A549 (cell line): ENCODE results near the gene IQCB1. TPM values are rescaled to one million over a fixed set of nuclear protein-coding genes. Genes with fewer than 3 reads are reported as not detected.

Experiments
- ATAC-seq, 2 experiments: fragments of 200-7000 bp in 1 of 2; fragments of >200 bp in 1 of 2; cut with Nextera tagmentation in 1 of 2; cut with Tn5 transposase in 1 of 2; 3 replicates each; pipeline versions ENCODE4 v1.8.0 to v1.9.1; 2018 to 2020; ENCODE audit warnings: mild to moderate bottlenecking in 1 of 2, moderate library complexity in 1 of 2
- CTCF ChIA-PET: fragments of 300-600 bp; sonication (Branson Sonifier 250); formaldehyde crosslinking; extraction: SDS; loops from one replicate; lab custom pipeline; 2021; ENCODE audit warnings: antibody characterized with exemption, inconsistent platforms; lab: Yijun Ruan, JAX
- POLR2A ChIA-PET: fragments of 350-600 bp; formaldehyde crosslinking; extraction: SDS; loops from one replicate; lab custom pipeline; 2021; ENCODE audit warnings: antibody characterized with exemption, inconsistent platforms; lab: Yijun Ruan, JAX
- DNase-seq, 2 experiments: peaks; one replicate each; pipeline versions ENCODE4 v3.0.0 to v3.0.0-alpha.2; 2011 to 2016; ENCODE audit warnings: low read depth in 1 of 2, low spot score in 1 of 2
- FAIRE-seq: peaks from 2 replicates; lab custom pipeline; 2011; peaks lifted over from hg19 to GRCh38; lab: Jason Lieb, UNC
- H3K27ac ChIP-seq, 2 experiments: fragments of >200 bp; sonication (Bioruptor Twin); formaldehyde crosslinking; 3 replicates each; pipeline ENCODE4 v1.5.1; 2016 to 2017
- H3K4me1 ChIP-seq: fragments of >200 bp; sonication (Bioruptor Twin); formaldehyde crosslinking; 3 replicates; pipeline ENCODE4 v1.6.1; 2016
- H3K4me2 ChIP-seq: fragments of >200 bp; sonication (Bioruptor Twin); formaldehyde crosslinking; 3 replicates; pipeline ENCODE4 v1.6.1; 2016
- H3K4me3 ChIP-seq: fragments of >200 bp; sonication (Bioruptor Twin); formaldehyde crosslinking; 3 replicates; pipeline ENCODE4 v1.5.1; 2016
- H3K9me3 ChIP-seq: fragments of >200 bp; sonication (Bioruptor Twin); formaldehyde crosslinking; 3 replicates; pipeline ENCODE4 v1.6.1; 2016
- CEBPB ChIP-seq, 2 experiments: fragments of >200 bp in 1 of 2; sonication (Bioruptor Twin) in 1 of 2; formaldehyde crosslinking in 1 of 2; IDR thresholded peaks; 2 replicates each; pipeline ENCODE4 v1.6.1; 2012 to 2016
- CHD4 ChIP-seq: fragments of 200-600 bp; sonication (generic); IDR thresholded peaks from 2 replicates; pipeline ENCODE4 v1.6.1; 2016; ENCODE audit warnings: antibody characterized with exemption, mild to moderate bottlenecking, borderline replicate concordance
- EHF ChIP-seq: fragments of 250-450 bp; sonication (Bioruptor Pico); IDR thresholded peaks from 2 replicates; pipeline ENCODE4 v1.5.0; 2020; ENCODE audit warnings: mild to moderate bottlenecking
- ESRRA ChIP-seq: fragments of 150-350 bp; IDR thresholded peaks from 2 replicates; pipeline ENCODE4 v1.6.1; 2014; ENCODE audit warnings: mild to moderate bottlenecking, low read length, borderline replicate concordance
- FOSL2 ChIP-seq, 2 experiments: fragments of 450-650 bp in 1 of 2; fragments of >200 bp in 1 of 2; sonication (Bioruptor Twin) in 1 of 2; formaldehyde crosslinking; IDR thresholded peaks; 2 replicates each; pipeline versions ENCODE4 v1.5.0 to v1.6.1; 2016 to 2020; ENCODE audit warnings: mild to moderate bottlenecking in 1 of 2, moderate library complexity in 1 of 2
- HDAC2 ChIP-seq: fragments of 200-600 bp; sonication (generic); IDR thresholded peaks from 2 replicates; pipeline ENCODE4 v1.6.1; 2016
- HOXA7 ChIP-seq: fragments of 250-450 bp; sonication (Bioruptor Pico); IDR thresholded peaks from 2 replicates; pipeline ENCODE4 v1.5.0; 2020; ENCODE audit warnings: mild to moderate bottlenecking, moderate library complexity
- KDM1A ChIP-seq: fragments of 200-600 bp; sonication (generic); IDR thresholded peaks from 2 replicates; pipeline ENCODE4 v1.6.1; 2016; ENCODE audit warnings: low read depth, mild to moderate bottlenecking
- MAZ ChIP-seq: fragments of 150-350 bp; IDR thresholded peaks from 2 replicates; pipeline ENCODE4 v1.6.1; 2014; ENCODE audit warnings: antibody characterized with exemption, low read depth, low read length, borderline replicate concordance
- RAD21 ChIP-seq, 2 experiments: fragments of >200 bp in 1 of 2; sonication (Bioruptor Twin) in 1 of 2; formaldehyde crosslinking in 1 of 2; IDR thresholded peaks in 1 of 2; conservative IDR thresholded peaks in 1 of 2; 2 replicates in 1 of 2; 3 replicates in 1 of 2; pipeline ENCODE4 v1.6.1; 2012 to 2018; ENCODE audit warnings: inconsistent platforms in 1 of 2
- RFX5 ChIP-seq: fragments of 450-650 bp; IDR thresholded peaks from 2 replicates; pipeline ENCODE4 v1.7.1; 2014; ENCODE audit warnings: antibody characterized with exemption, mild to moderate bottlenecking, moderate library complexity
- RNF2 ChIP-seq: fragments of 200-600 bp; sonication (generic); IDR thresholded peaks from 2 replicates; pipeline ENCODE4 v1.6.1; 2016; ENCODE audit warnings: low read depth, mild to moderate bottlenecking, antibody characterized with exemption, moderate library complexity, borderline replicate concordance
- TFCP2L1 ChIP-seq: fragments of 250-450 bp; sonication (Bioruptor Pico); IDR thresholded peaks from 2 replicates; pipeline ENCODE4 v1.5.0; 2021; ENCODE audit warnings: mild to moderate bottlenecking
- WGBS: methylation state at CpG from one replicate; pipeline ENCODE4 v1.1.6; 2017; ENCODE audit errors: missing lambda C conversion rate; 5-methylcytosine and 5-hydroxymethylcytosine counted together
- polyA plus RNA-seq, 4 experiments: library from polyadenylated mRNA; depleted of rRNA in 3 of 4; stranded (reverse); fragments of >200 nt; fragmentation: RNase III in 1 of 4; extraction: RNeasy Plus Mini Kit Qiagen cat#74134 plus additional on column Dnase treatment in 1 of 4; gene quantifications; 2 replicates in 3 of 4; 3 replicates in 1 of 4; pipeline ENCODE4 v1.2.3, GENCODE V29; 2011 to 2017
- TF ChIP-seq, protein P1 (sequence below): fragments of >200 bp; sonication (Bioruptor Twin); formaldehyde crosslinking; IDR thresholded peaks from 3 replicates; pipeline ENCODE4 v1.5.1; 2016
- TF ChIP-seq, protein P2 (sequence below): fragments of 200-600 bp; sonication (generic); IDR thresholded peaks from 2 replicates; pipeline ENCODE4 v1.6.1; 2016; ENCODE audit warnings: antibody characterized with exemption, mild to moderate bottlenecking, moderate library complexity
- TF ChIP-seq, protein P3 (sequence below): fragments of 150-350 bp; IDR thresholded peaks from 2 replicates; pipeline ENCODE4 v1.6.1; 2014; ENCODE audit warnings: low read depth, mild to moderate bottlenecking, low read length
- TF ChIP-seq, protein P4 (sequence below): IDR thresholded peaks from 2 replicates; pipeline ENCODE4 v1.6.1; 2012
- TF ChIP-seq, protein P5 (sequence below): IDR thresholded peaks from 2 replicates; pipeline ENCODE4 v1.6.1; 2012; ENCODE audit warnings: low read depth, borderline replicate concordance

Gene IQCB1
- polyA plus RNA-seq, 2 of the 4 experiments (the other 2 are of a cell fraction) = 22.1 to 34.3 TPM

DNA sequence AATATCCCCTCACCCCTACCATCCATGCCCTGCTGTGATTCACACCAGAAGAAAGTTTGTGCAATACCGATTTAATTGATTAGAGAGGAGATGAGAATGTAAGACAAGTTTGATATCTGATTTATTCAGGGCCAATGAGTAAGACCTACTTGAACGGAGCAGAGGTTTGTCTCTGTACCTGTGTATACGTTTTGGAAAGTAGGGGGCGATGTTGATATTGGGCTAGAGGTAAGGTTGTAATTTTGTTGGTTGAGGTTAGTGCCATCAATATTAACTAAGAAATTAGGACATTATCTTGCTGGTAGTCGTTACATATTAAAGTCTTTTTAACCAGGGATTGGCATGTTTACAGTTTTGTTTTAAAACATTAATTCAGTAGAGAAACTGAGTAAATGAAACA, 20.7 kb upstream of the IQCB1 start:
- ATAC-seq = peak in 1 of 2 experiments; percentile 53; a peak in 2 of 6 replicates
- POLR2A ChIA-PET = no interaction called here
- peak in 1 of 2 experiments; percentile 34 for DNase-seq
- Histone ChIP-seq H3K4me3 (no peak overlapping the region), H3K4me1 (no peaks in the 10 kb centered on the region), H3K27ac (no peak overlapping the region), H3K4me2 (no peak overlapping the region), H3K9me3 (no peaks in the 10 kb centered on the region)
- no peak for FAIRE-seq
- TF ChIP-seq RAD21 (conservative IDR thresholded peaks at IDR 0.05 in 1 of 2, IDR thresholded peaks at IDR 0.05 in 1 of 2) = peak in 1 of 2 experiments; percentile 31; a peak in 2 of 5 replicates
- TF ChIP-seq TFCP2L1 (CRISPR knock-in tag) = no peak
- TF ChIP-seq, protein P1, sequence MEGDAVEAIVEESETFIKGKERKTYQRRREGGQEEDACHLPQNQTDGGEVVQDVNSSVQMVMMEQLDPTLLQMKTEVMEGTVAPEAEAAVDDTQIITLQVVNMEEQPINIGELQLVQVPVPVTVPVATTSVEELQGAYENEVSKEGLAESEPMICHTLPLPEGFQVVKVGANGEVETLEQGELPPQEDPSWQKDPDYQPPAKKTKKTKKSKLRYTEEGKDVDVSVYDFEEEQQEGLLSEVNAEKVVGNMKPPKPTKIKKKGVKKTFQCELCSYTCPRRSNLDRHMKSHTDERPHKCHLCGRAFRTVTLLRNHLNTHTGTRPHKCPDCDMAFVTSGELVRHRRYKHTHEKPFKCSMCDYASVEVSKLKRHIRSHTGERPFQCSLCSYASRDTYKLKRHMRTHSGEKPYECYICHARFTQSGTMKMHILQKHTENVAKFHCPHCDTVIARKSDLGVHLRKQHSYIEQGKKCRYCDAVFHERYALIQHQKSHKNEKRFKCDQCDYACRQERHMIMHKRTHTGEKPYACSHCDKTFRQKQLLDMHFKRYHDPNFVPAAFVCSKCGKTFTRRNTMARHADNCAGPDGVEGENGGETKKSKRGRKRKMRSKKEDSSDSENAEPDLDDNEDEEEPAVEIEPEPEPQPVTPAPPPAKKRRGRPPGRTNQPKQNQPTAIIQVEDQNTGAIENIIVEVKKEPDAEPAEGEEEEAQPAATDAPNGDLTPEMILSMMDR = peak; percentile 29; the same call in 2 of the 3 replicates
- 31% methylated on average over 5 of the region's 5 CpGs for WGBS
- CTCF ChIA-PET = no interaction called here

DNA sequence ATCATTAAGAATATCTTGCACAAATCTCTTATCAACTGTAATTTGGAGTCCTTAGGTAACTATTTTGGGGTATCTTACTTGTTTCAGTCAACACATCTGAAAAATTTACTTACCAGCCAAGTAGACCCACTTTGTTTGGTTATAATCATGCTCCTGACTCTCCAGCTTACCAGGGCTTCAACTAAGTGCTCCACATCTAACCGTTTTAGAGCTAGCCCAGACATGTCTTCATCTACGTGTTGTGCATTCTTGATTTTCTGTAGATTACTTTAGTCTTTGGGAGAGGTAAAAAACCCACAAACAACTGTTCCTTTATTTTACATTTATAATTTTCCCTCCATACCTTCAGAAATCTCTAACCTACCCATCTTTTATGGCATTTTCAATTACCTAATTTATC, 17.4 kb upstream of the IQCB1 start:
- ATAC-seq (no peak), FAIRE-seq (no peak), DNase-seq (no peak)
- ChIA-PET CTCF (no interaction called here), POLR2A (no interaction called here)
- no peak overlapping the region for H3K4me3 ChIP-seq
- no peaks in the 10 kb centered on the region for H3K4me1 ChIP-seq
- no peaks in the 10 kb centered on the region for H3K9me3 ChIP-seq
- no peak for TF ChIP-seq HOXA7
- TF ChIP-seq, protein P2, sequence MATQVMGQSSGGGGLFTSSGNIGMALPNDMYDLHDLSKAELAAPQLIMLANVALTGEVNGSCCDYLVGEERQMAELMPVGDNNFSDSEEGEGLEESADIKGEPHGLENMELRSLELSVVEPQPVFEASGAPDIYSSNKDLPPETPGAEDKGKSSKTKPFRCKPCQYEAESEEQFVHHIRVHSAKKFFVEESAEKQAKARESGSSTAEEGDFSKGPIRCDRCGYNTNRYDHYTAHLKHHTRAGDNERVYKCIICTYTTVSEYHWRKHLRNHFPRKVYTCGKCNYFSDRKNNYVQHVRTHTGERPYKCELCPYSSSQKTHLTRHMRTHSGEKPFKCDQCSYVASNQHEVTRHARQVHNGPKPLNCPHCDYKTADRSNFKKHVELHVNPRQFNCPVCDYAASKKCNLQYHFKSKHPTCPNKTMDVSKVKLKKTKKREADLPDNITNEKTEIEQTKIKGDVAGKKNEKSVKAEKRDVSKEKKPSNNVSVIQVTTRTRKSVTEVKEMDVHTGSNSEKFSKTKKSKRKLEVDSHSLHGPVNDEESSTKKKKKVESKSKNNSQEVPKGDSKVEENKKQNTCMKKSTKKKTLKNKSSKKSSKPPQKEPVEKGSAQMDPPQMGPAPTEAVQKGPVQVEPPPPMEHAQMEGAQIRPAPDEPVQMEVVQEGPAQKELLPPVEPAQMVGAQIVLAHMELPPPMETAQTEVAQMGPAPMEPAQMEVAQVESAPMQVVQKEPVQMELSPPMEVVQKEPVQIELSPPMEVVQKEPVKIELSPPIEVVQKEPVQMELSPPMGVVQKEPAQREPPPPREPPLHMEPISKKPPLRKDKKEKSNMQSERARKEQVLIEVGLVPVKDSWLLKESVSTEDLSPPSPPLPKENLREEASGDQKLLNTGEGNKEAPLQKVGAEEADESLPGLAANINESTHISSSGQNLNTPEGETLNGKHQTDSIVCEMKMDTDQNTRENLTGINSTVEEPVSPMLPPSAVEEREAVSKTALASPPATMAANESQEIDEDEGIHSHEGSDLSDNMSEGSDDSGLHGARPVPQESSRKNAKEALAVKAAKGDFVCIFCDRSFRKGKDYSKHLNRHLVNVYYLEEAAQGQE = no peak
- TF ChIP-seq, protein P3, sequence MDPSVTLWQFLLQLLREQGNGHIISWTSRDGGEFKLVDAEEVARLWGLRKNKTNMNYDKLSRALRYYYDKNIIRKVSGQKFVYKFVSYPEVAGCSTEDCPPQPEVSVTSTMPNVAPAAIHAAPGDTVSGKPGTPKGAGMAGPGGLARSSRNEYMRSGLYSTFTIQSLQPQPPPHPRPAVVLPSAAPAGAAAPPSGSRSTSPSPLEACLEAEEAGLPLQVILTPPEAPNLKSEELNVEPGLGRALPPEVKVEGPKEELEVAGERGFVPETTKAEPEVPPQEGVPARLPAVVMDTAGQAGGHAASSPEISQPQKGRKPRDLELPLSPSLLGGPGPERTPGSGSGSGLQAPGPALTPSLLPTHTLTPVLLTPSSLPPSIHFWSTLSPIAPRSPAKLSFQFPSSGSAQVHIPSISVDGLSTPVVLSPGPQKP = no peak
- no peak for TF ChIP-seq CHD4
- no peak for TF ChIP-seq KDM1A
- TF ChIP-seq, protein P4, sequence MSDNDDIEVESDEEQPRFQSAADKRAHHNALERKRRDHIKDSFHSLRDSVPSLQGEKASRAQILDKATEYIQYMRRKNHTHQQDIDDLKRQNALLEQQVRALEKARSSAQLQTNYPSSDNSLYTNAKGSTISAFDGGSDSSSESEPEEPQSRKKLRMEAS = no peak
- TF ChIP-seq FOSL2 (IDR thresholded peaks at IDR 0.05) = no peak
- no peak for TF ChIP-seq FOSL2 (CRISPR knock-in tag; IDR thresholded peaks at IDR 0.05)
- no peak for TF ChIP-seq RNF2
- TF ChIP-seq HDAC2 = no peak
- no peak for TF ChIP-seq ESRRA
- TF ChIP-seq RFX5 = no peak
- TF ChIP-seq, protein P5, sequence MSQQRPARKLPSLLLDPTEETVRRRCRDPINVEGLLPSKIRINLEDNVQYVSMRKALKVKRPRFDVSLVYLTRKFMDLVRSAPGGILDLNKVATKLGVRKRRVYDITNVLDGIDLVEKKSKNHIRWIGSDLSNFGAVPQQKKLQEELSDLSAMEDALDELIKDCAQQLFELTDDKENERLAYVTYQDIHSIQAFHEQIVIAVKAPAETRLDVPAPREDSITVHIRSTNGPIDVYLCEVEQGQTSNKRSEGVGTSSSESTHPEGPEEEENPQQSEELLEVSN = no peak
- TF ChIP-seq EHF = no peak
- TF ChIP-seq CEBPB (IDR thresholded peaks at IDR 0.05) = no peak
- no peak for TF ChIP-seq MAZ
- no peak overlapping the region for H3K27ac ChIP-seq
- 72% methylated on average over 2 of the region's 2 CpGs for WGBS
- no peak overlapping the region for H3K4me2 ChIP-seq
